ENCODE results near the gene HIVEP1. TPM values are rescaled to one million over a fixed set of nuclear protein-coding genes. Genes with fewer than 3 reads are reported as not detected.

The HIVEP1 gene
- total and polyA plus RNA-seq, 4 donors: 5.2 to 40.8 (median 16.7) TPM

GRCh38 chr6:12071064-12071615, 59.0 kb downstream of the HIVEP1 start:
- 91 to 95% methylated on average over 2 of the region's 2 CpGs for WGBS, 2 donors
- Histone ChIP-seq H3K27ac (ENCODE audit: low read depth in 1 of 2, low read length in 2 of 2) (no peak overlapping the region), H3K36me3 (ENCODE audit: control insufficient read depth in 1 of 2, insufficient read depth in 2 of 2, low read length in 1 of 2) (no peaks in the 10 kb centered on the region), H3K9me3 (ENCODE audit: control insufficient read depth, low read length) (no peaks in the 10 kb centered on the region), H3K4me3 (ENCODE audit: low read length in 2 of 2) (no peak overlapping the region), H3K27me3 (ENCODE audit: control insufficient read depth in 1 of 2, insufficient read depth in 2 of 2, low read length in 1 of 2) (no peaks in the 10 kb centered on the region), H3K4me1 (ENCODE audit: control insufficient read depth in 1 of 2, insufficient read depth in 2 of 2, low read length in 2 of 2) (no peaks in the 10 kb centered on the region)
- ATAC-seq (ENCODE audit: low FRiP score): no peak
- intact Hi-C loops (cut with DNase I): no loop called here
- DNase-seq: no peak

- 50 to 56% methylated on average over 9 of the region's 9 CpGs for WGBS, 2 donors
- H3K27ac ChIP-seq (ENCODE audit: low read depth in 1 of 2, low read length in 2 of 2): no peak overlapping the region
- no peaks in the 10 kb centered on the region for H3K27me3 ChIP-seq (ENCODE audit: control insufficient read depth in 1 of 2, insufficient read depth in 2 of 2, low read length in 1 of 2)
- no peak overlapping the region for H3K4me3 ChIP-seq (ENCODE audit: low read length in 2 of 2)
- DNase-seq (no peak), ATAC-seq (ENCODE audit: low FRiP score) (no peak)
- intact Hi-C loops (cut with DNase I): no loop called here
- no peaks in the 10 kb centered on the region for H3K9me3 ChIP-seq (ENCODE audit: control insufficient read depth, low read length)
- H3K36me3 ChIP-seq (ENCODE audit: control insufficient read depth in 1 of 2, insufficient read depth in 2 of 2, low read length in 1 of 2): peaks cover 0 to 3% of the 10 kb centered on the region in 2 donors
- H3K4me1 ChIP-seq (ENCODE audit: control insufficient read depth in 1 of 2, insufficient read depth in 2 of 2, low read length in 2 of 2): no peaks in the 10 kb centered on the region
These were observed 63.0 kb downstream of the HIVEP1 start for GRCh38 chr6:12075067-12075563.

- ATAC-seq (ENCODE audit: low FRiP score): no peak
- intact Hi-C loops (cut with DNase I): no loop called here
- Histone ChIP-seq H3K27me3 (ENCODE audit: control insufficient read depth in 1 of 2, insufficient read depth in 2 of 2, low read length in 1 of 2) (no peaks in the 10 kb centered on the region), H3K4me1 (ENCODE audit: control insufficient read depth in 1 of 2, insufficient read depth in 2 of 2, low read length in 2 of 2) (no peaks in the 10 kb centered on the region), H3K27ac (ENCODE audit: low read depth in 1 of 2, low read length in 2 of 2) (no peak overlapping the region), H3K36me3 (ENCODE audit: control insufficient read depth in 1 of 2, insufficient read depth in 2 of 2, low read length in 1 of 2) (peaks cover 0 to 3% of the 10 kb centered on the region in 2 donors), H3K9me3 (ENCODE audit: control insufficient read depth, low read length) (no peaks in the 10 kb centered on the region), H3K4me3 (ENCODE audit: low read length in 2 of 2) (no peak overlapping the region)
- DNase-seq: no peak
- 79 to 94% methylated on average over 9 of the region's 9 CpGs for WGBS, 2 donors
These were observed 65.1 kb downstream of the HIVEP1 start for GRCh38 chr6:12077021-12077710.

GRCh38 chr6:12078014-12078413, 65.9 kb downstream of the HIVEP1 start:
- H3K4me1 ChIP-seq (ENCODE audit: control insufficient read depth in 1 of 2, insufficient read depth in 2 of 2, low read length in 2 of 2): no peaks in the 10 kb centered on the region
- H3K36me3 ChIP-seq (ENCODE audit: control insufficient read depth in 1 of 2, insufficient read depth in 2 of 2, low read length in 1 of 2): peaks cover 0 to 3% of the 10 kb centered on the region in 2 donors
- WGBS, 2 donors: 62 to 64% methylated on average over 5 of the region's 5 CpGs
- intact Hi-C loops (cut with DNase I): no loop called here
- H3K27ac ChIP-seq (ENCODE audit: low read depth in 1 of 2, low read length in 2 of 2): no peak overlapping the region
- ATAC-seq (ENCODE audit: low FRiP score): no peak
- H3K27me3 ChIP-seq (ENCODE audit: control insufficient read depth in 1 of 2, insufficient read depth in 2 of 2, low read length in 1 of 2): no peaks in the 10 kb centered on the region
- no peak overlapping the region for H3K4me3 ChIP-seq (ENCODE audit: low read length in 2 of 2)
- no peaks in the 10 kb centered on the region for H3K9me3 ChIP-seq (ENCODE audit: control insufficient read depth, low read length)
- DNase-seq: no peak

GRCh38 chr6:12081771-12082170, 69.7 kb downstream of the HIVEP1 start:
- H3K4me3 ChIP-seq (ENCODE audit: low read length in 2 of 2): no peak overlapping the region
- WGBS, 2 donors: 45 to 61% methylated on average over 2 of the region's 2 CpGs
- no peaks in the 10 kb centered on the region for H3K36me3 ChIP-seq (ENCODE audit: control insufficient read depth in 1 of 2, insufficient read depth in 2 of 2, low read length in 1 of 2)
- H3K9me3 ChIP-seq (ENCODE audit: control insufficient read depth, low read length): no peaks in the 10 kb centered on the region
- H3K27ac ChIP-seq (ENCODE audit: low read depth in 1 of 2, low read length in 2 of 2): no peak overlapping the region
- H3K4me1 ChIP-seq (ENCODE audit: control insufficient read depth in 1 of 2, insufficient read depth in 2 of 2, low read length in 2 of 2): no peaks in the 10 kb centered on the region
- ATAC-seq (ENCODE audit: low FRiP score) (no peak), DNase-seq (no peak)
- no peaks in the 10 kb centered on the region for H3K27me3 ChIP-seq (ENCODE audit: control insufficient read depth in 1 of 2, insufficient read depth in 2 of 2, low read length in 1 of 2)
- intact Hi-C loops (cut with DNase I): no loop called here

- intact Hi-C loops (cut with DNase I): no loop called here
- Histone ChIP-seq H3K27ac (ENCODE audit: low read depth in 1 of 2, low read length in 2 of 2) (no peak overlapping the region), H3K36me3 (ENCODE audit: control insufficient read depth in 1 of 2, insufficient read depth in 2 of 2, low read length in 1 of 2) (no peaks in the 10 kb centered on the region), H3K4me3 (ENCODE audit: low read length in 2 of 2) (no peak overlapping the region), H3K4me1 (ENCODE audit: control insufficient read depth in 1 of 2, insufficient read depth in 2 of 2, low read length in 2 of 2) (no peaks in the 10 kb centered on the region), H3K27me3 (ENCODE audit: control insufficient read depth in 1 of 2, insufficient read depth in 2 of 2, low read length in 1 of 2) (no peaks in the 10 kb centered on the region), H3K9me3 (ENCODE audit: control insufficient read depth, low read length) (no peaks in the 10 kb centered on the region)
- WGBS, 2 donors: 98 to 99% methylated on average over 3 of the region's 3 CpGs
- no peak for DNase-seq
- no peak for ATAC-seq (ENCODE audit: low FRiP score)
These were observed 70.3 kb downstream of the HIVEP1 start for GRCh38 chr6:12082368-12082767.

GRCh38 chr6:12083302-12083701, 71.2 kb downstream of the HIVEP1 start:
- DNase-seq: no peak
- Histone ChIP-seq H3K4me3 (ENCODE audit: low read length in 2 of 2) (no peak overlapping the region), H3K27me3 (ENCODE audit: control insufficient read depth in 1 of 2, insufficient read depth in 2 of 2, low read length in 1 of 2) (no peaks in the 10 kb centered on the region), H3K27ac (ENCODE audit: low read depth in 1 of 2, low read length in 2 of 2) (no peak overlapping the region), H3K36me3 (ENCODE audit: control insufficient read depth in 1 of 2, insufficient read depth in 2 of 2, low read length in 1 of 2) (no peaks in the 10 kb centered on the region), H3K4me1 (ENCODE audit: control insufficient read depth in 1 of 2, insufficient read depth in 2 of 2, low read length in 2 of 2) (no peaks in the 10 kb centered on the region), H3K9me3 (ENCODE audit: control insufficient read depth, low read length) (no peaks in the 10 kb centered on the region)
- ATAC-seq (ENCODE audit: low FRiP score): no peak
- 54 to 71% methylated on average over 2 of the region's 2 CpGs for WGBS, 2 donors
- intact Hi-C loops (cut with DNase I): no loop called here

GRCh38 chr6:12083763-12084162, 71.7 kb downstream of the HIVEP1 start:
- no peaks in the 10 kb centered on the region for H3K4me1 ChIP-seq (ENCODE audit: control insufficient read depth in 1 of 2, insufficient read depth in 2 of 2, low read length in 2 of 2)
- intact Hi-C loops (cut with DNase I): no loop called here
- ATAC-seq (ENCODE audit: low FRiP score): no peak

GRCh38 chr6:12084681-12085080, 72.6 kb downstream of the HIVEP1 start:
- WGBS, 2 donors: 69 to 77% methylated on average over 7 of the region's 7 CpGs
- Histone ChIP-seq H3K9me3 (ENCODE audit: control insufficient read depth, low read length) (no peaks in the 10 kb centered on the region), H3K4me1 (ENCODE audit: control insufficient read depth in 1 of 2, insufficient read depth in 2 of 2, low read length in 2 of 2) (no peaks in the 10 kb centered on the region), H3K4me3 (ENCODE audit: low read length in 2 of 2) (no peak overlapping the region), H3K27ac (ENCODE audit: low read depth in 1 of 2, low read length in 2 of 2) (no peak overlapping the region), H3K36me3 (ENCODE audit: control insufficient read depth in 1 of 2, insufficient read depth in 2 of 2, low read length in 1 of 2) (no peaks in the 10 kb centered on the region), H3K27me3 (ENCODE audit: control insufficient read depth in 1 of 2, insufficient read depth in 2 of 2, low read length in 1 of 2) (no peaks in the 10 kb centered on the region)
- intact Hi-C loops (cut with DNase I): no loop called here
- DNase-seq: no peak
- no peak for ATAC-seq (ENCODE audit: low FRiP score)

More at GRCh38 chr6:12083763-12084162, 71.7 kb downstream of the HIVEP1 start:
- no peak overlapping the region for H3K27ac ChIP-seq (ENCODE audit: low read depth in 1 of 2, low read length in 2 of 2)
- DNase-seq: no peak
- H3K27me3 ChIP-seq (ENCODE audit: control insufficient read depth in 1 of 2, insufficient read depth in 2 of 2, low read length in 1 of 2): no peaks in the 10 kb centered on the region
- H3K4me3 ChIP-seq (ENCODE audit: low read length in 2 of 2): no peak overlapping the region
- no peaks in the 10 kb centered on the region for H3K36me3 ChIP-seq (ENCODE audit: control insufficient read depth in 1 of 2, insufficient read depth in 2 of 2, low read length in 1 of 2)
- no peaks in the 10 kb centered on the region for H3K9me3 ChIP-seq (ENCODE audit: control insufficient read depth, low read length)
